Measurements from ENCODE around the gene ADK. TPM values are rescaled to one million over a fixed set of nuclear protein-coding genes. Genes with fewer than 3 reads are reported as not detected.

The ADK gene
- total RNA-seq, 1 experiment from 2014 or later, result 26.8 TPM

- Histone ChIP-seq H3K79me2 (ENCODE audit: insufficient read depth, low read length) (no peaks in the 10 kb centered on the region), H2BK5ac (ENCODE audit: insufficient read length, low read length) (no peak overlapping the region), H2BK20ac (ENCODE audit: low read depth, low read length, poor library complexity, severe bottlenecking) (no peak overlapping the region), H4K8ac (replicated peaks; ENCODE audit: insufficient read length, low read depth, low read length) (no peak overlapping the region), H3K18ac (ENCODE audit: insufficient read length, low read depth, low read length) (no peak overlapping the region), H2BK12ac (ENCODE audit: insufficient read length, low read depth, low read length) (no peak overlapping the region), H2AFZ (ENCODE audit: low read length) (no peak overlapping the region), H3T11ph (ENCODE audit: low read length) (no peak overlapping the region), H3K4me2 (ENCODE audit: insufficient read depth, insufficient read length, low read length) (no peak overlapping the region), H3K27ac (ENCODE audit: insufficient read length, low read depth, low read length) (no peak overlapping the region), H4K91ac (ENCODE audit: insufficient read length, low read depth, low read length) (no peak overlapping the region), H3K4ac (ENCODE audit: low read depth, low read length) (no peak overlapping the region), H3K9ac (ENCODE audit: extremely low read depth, insufficient read length, low read length) (no peak overlapping the region), H3K56ac (ENCODE audit: insufficient read length, low read depth, low read length) (no peak overlapping the region), H3K9me3 (ENCODE audit: control insufficient read depth, low read depth, low read length) (no peaks in the 10 kb centered on the region), H3K27me3 (ENCODE audit: insufficient read depth, low read length) (no peaks in the 10 kb centered on the region), H2BK15ac (ENCODE audit: low read depth, low read length) (no peak overlapping the region), H3K23me2 (ENCODE audit: insufficient read length, low read depth, low read length, poor library complexity, severe bottlenecking) (no peaks in the 10 kb centered on the region), H3K14ac (ENCODE audit: insufficient read depth, low read length) (no peak overlapping the region), H3K23ac (ENCODE audit: insufficient read length, low read depth, low read length) (no peak overlapping the region), H4K5ac (ENCODE audit: insufficient read length, low read depth, low read length) (no peak overlapping the region), H3K79me1 (ENCODE audit: insufficient read depth, low read depth, low read length, poor library complexity, severe bottlenecking) (no peaks in the 10 kb centered on the region), H4K20me1 (ENCODE audit: control insufficient read depth, insufficient read depth, insufficient read length) (no peaks in the 10 kb centered on the region), H2AK5ac (ENCODE audit: insufficient read length, low read length) (no peak overlapping the region), H3K4me1 (ENCODE audit: insufficient read depth, low read length) (no peaks in the 10 kb centered on the region), H2BK120ac (ENCODE audit: low read depth, low read length, poor library complexity, severe bottlenecking) (no peak overlapping the region)
- no peaks in the 10 kb centered on the region for H3K27me3 Mint-ChIP-seq (ENCODE audit: low read depth)
- no CpG with 5 or more reads among the region's 3 CpGs for WGBS (ENCODE audit: extremely low coverage, insufficient read length, low lambda C conversion rate)
- H3K27ac Mint-ChIP-seq, result no peak overlapping the region
- no peaks in the 10 kb centered on the region for H3K9me3 Mint-ChIP-seq
- H3K4me1 Mint-ChIP-seq, result peaks cover 12 to 13% of the 10 kb centered on the region in 2 experiments
- H3K36me3 Mint-ChIP-seq (ENCODE audit: insufficient read depth in 1 of 3, low read depth in 3 of 3), result no peaks in the 10 kb centered on the region
- TF ChIP-seq CTCF (conservative IDR thresholded peaks at IDR 0.05), result no peak
- DNase-seq, result no peak
- no peak overlapping the region for H3K4me3 Mint-ChIP-seq
These were observed 436.3 kb downstream of the ADK start for GRCh38 chr10:74587109-74587854.
